PC-9 (cell line): Measurements from ENCODE around the gene PPP1R1C. TPM values are rescaled to one million over a fixed set of nuclear protein-coding genes. Genes with fewer than 3 reads are reported as not detected.

ENCODE experiments used
- BruUV-seq: library from RNA; stranded (reverse); fragments of 400-500 nt; replicated peaks from 2 replicates; lab custom pipeline; 2021; lab: Mats Ljungman, UMichigan
- CTCF ChIA-PET: fragments of 300-600 bp; sonication (Branson Sonifier 250); formaldehyde crosslinking; loops from one replicate; lab custom pipeline; 2022; ENCODE audit warnings: antibody characterized with exemption; lab: Charles Lee
- POLR2A ChIA-PET: fragments of 300-600 bp; sonication (Branson Sonifier 250); formaldehyde crosslinking; loops from one replicate; lab custom pipeline; 2022; ENCODE audit warnings: antibody characterized with exemption; ENCODE audit not compliant: unreplicated experiment; lab: Charles Lee
- DNase-seq, 2 experiments: peaks; one replicate each; pipeline versions ENCODE4 v3.0.0 to v3.0.0-alpha.2; 2015 to 2022; ENCODE audit warnings: mixed read lengths in 1 of 2
- H2AFZ ChIP-seq: fragments of 200-600 bp; sonication (generic); 2 replicates; pipeline ENCODE4 v1.8.1; 2017; ENCODE audit warnings: antibody characterized with exemption
- H3F3A ChIP-seq: fragments of 200-600 bp; sonication (generic); 2 replicates; pipeline ENCODE4 v1.8.1; 2017; ENCODE audit warnings: antibody characterized with exemption, mild to moderate bottlenecking, low read depth; ENCODE audit not compliant: insufficient read depth
- H3K27ac ChIP-seq: fragments of 200-600 bp; sonication (generic); 2 replicates; pipeline ENCODE4 v1.6.1; 2016; ENCODE audit warnings: mixed run types
- H3K27me3 ChIP-seq: fragments of 200-600 bp; sonication (generic); 2 replicates; pipeline ENCODE4 v1.6.1; 2016; ENCODE audit warnings: low read depth, mixed run types; ENCODE audit not compliant: insufficient read depth
- H3K36me3 ChIP-seq: fragments of 200-600 bp; sonication (generic); 2 replicates; pipeline ENCODE4 v1.6.1; 2016; ENCODE audit warnings: low read depth, mixed run types
- H3K4me1 ChIP-seq: fragments of 200-600 bp; sonication (generic); replicated peaks from 2 replicates; pipeline ENCODE4 v1.6.1; 2016; ENCODE audit warnings: mixed run types; ENCODE audit not compliant: insufficient read depth
- H3K4me2 ChIP-seq: fragments of 200-600 bp; sonication (generic); 2 replicates; pipeline ENCODE4 v1.6.1; 2017; ENCODE audit warnings: mixed run types
- H3K4me3 ChIP-seq: fragments of 200-600 bp; sonication (generic); 2 replicates; pipeline ENCODE4 v1.6.1; 2016; ENCODE audit warnings: mixed run types
- H3K79me2 ChIP-seq: fragments of 200-600 bp; sonication (generic); 2 replicates; pipeline ENCODE4 v1.6.1; 2017; ENCODE audit warnings: low read depth, mixed run types
- H3K9me2 ChIP-seq: fragments of 200-600 bp; sonication (generic); 2 replicates; pipeline ENCODE4 v1.8.1; 2017; ENCODE audit warnings: mild to moderate bottlenecking; ENCODE audit not compliant: insufficient read depth
- H3K9me3 ChIP-seq: fragments of 200-600 bp; sonication (generic); 2 replicates; pipeline ENCODE4 v1.8.1; 2016; ENCODE audit warnings: low read depth; ENCODE audit not compliant: insufficient read depth
- H4K20me1 ChIP-seq: fragments of 200-600 bp; sonication (generic); 2 replicates; pipeline ENCODE4 v1.8.1; 2017; ENCODE audit not compliant: insufficient read depth
- EZH2 ChIP-seq: fragments of 200-600 bp; sonication (generic); IDR thresholded peaks from 2 replicates; pipeline ENCODE4 v1.8.0; 2017; ENCODE audit warnings: antibody characterized with exemption, low read depth
- intact Hi-C: fragments of 100-400 bp; cut with micrococcal nuclease; formaldehyde crosslinking; loops from one replicate; pipeline ENCODE4 v1.10.0; 2022; ENCODE audit not compliant: unreplicated experiment
- total RNA-seq: library from RNA; stranded (reverse); gene quantifications from 2 replicates; pipeline ENCODE4 v1.2.3, GENCODE V29; 2021
- TF ChIP-seq, protein P1 (sequence below): fragments of 200-600 bp; sonication (generic); conservative IDR thresholded peaks from 2 replicates; pipeline ENCODE4 v1.6.1; 2017; ENCODE audit warnings: mixed run types, antibody characterized with exemption, mild to moderate bottlenecking, moderate library complexity

Gene PPP1R1C
- total RNA-seq, 1 experiment from 2014 or later = 27.5 TPM

DNA sequence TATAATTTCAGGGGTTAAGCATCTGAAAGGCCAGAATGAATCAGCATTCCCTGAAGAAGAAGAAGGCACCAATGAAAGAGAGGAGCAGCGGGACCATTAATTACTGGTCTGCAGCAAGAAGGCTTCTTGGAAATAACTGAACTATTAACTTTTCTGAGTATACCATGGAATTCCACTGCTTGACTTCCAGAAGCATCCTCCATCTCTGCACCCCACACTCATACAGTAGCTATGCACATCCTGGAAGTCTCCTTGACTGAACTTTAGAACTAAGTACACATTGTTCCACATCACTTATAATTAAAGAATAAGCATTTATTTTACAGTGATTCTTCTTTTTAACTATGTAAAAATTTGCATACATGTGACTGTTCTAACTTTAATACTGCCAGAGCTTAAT, 131.5 kb downstream of the PPP1R1C start:
- intact Hi-C loops = no loop called here
- no peaks in the 10 kb centered on the region for H3K36me3 ChIP-seq
- CTCF ChIA-PET = interaction anchor here (0.6 kb wide), 1 partner anchor 29 kb away, joined by 3 read pairs; no protein-coding TSS in a partner anchor
- H3K79me2 ChIP-seq = no peaks in the 10 kb centered on the region
- H3F3A ChIP-seq = no peaks in the 10 kb centered on the region
- H3K4me2 ChIP-seq = no peak overlapping the region
- H4K20me1 ChIP-seq = no peaks in the 10 kb centered on the region
- H3K27ac ChIP-seq = no peak overlapping the region
- no peak for TF ChIP-seq EZH2
- TF ChIP-seq, protein P1, sequence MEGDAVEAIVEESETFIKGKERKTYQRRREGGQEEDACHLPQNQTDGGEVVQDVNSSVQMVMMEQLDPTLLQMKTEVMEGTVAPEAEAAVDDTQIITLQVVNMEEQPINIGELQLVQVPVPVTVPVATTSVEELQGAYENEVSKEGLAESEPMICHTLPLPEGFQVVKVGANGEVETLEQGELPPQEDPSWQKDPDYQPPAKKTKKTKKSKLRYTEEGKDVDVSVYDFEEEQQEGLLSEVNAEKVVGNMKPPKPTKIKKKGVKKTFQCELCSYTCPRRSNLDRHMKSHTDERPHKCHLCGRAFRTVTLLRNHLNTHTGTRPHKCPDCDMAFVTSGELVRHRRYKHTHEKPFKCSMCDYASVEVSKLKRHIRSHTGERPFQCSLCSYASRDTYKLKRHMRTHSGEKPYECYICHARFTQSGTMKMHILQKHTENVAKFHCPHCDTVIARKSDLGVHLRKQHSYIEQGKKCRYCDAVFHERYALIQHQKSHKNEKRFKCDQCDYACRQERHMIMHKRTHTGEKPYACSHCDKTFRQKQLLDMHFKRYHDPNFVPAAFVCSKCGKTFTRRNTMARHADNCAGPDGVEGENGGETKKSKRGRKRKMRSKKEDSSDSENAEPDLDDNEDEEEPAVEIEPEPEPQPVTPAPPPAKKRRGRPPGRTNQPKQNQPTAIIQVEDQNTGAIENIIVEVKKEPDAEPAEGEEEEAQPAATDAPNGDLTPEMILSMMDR = no peak
- BruUV-seq = no TSS peak
- H3K4me3 ChIP-seq = no peak overlapping the region
- no peaks in the 10 kb centered on the region for H3K9me2 ChIP-seq
- no peaks in the 10 kb centered on the region for H3K27me3 ChIP-seq
- DNase-seq = no peak
- H3K9me3 ChIP-seq = no peaks in the 10 kb centered on the region
- no peak overlapping the region for H2AFZ ChIP-seq
- H3K4me1 ChIP-seq = no peaks in the 10 kb centered on the region
- POLR2A ChIA-PET = no interaction called here

DNA sequence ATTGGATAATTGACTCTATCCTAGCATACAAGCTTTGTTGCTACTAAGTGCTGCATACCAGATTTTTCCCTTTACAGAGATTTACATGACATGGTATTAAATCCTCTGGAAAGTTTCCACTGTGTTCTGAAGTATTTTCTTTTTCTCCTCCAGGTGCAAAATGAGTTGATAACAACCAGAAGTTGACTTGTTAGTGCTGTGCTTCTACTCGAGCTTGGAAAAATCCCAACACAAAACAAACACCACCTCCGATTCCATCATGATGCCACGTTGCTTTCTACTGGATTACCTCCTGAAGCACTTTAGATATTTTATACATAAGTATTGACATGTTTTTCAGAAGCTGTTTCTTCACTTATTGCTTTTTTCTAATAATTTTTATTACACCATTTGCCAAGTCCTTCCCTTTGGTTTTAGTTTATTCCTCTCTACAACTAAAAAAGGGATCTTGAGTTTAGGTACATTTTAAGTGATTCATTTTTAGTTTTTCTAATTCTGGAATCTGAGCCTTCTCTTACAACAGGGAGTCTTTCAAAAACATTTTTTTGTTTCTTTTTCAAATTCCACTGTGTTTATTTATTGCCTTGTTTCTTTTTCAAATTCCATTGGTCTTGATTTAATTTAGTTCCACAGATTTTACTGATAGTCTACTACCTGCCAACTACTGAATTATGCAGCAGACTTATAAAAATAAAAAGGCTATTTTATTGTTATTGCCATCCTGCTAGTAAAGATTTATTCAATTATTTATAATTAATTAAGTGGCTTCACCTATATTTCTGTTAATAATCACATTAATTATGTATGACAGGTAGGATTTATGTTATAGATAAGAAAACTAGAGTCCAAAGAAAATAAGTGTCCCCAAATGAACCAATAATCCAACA, 143.4 kb downstream of the PPP1R1C start:
- no peak for TF ChIP-seq EZH2
- TF ChIP-seq, protein P1 = no peak
- DNase-seq = no peak
- intact Hi-C loops = no loop called here
- no peaks in the 10 kb centered on the region for H3F3A ChIP-seq
- H3K9me3 ChIP-seq = no peaks in the 10 kb centered on the region
- H3K79me2 ChIP-seq = no peaks in the 10 kb centered on the region
- H3K9me2 ChIP-seq = no peaks in the 10 kb centered on the region
- ChIA-PET POLR2A (no interaction called here), CTCF (no interaction called here)
- no peaks in the 10 kb centered on the region for H4K20me1 ChIP-seq
- no TSS peak for BruUV-seq
- H3K36me3 ChIP-seq = no peaks in the 10 kb centered on the region
- no peaks in the 10 kb centered on the region for H3K27me3 ChIP-seq
- H2AFZ ChIP-seq = peak overlapping the region; percentile 21; the same call in 1 of the 2 replicates
- no peak overlapping the region for H3K4me3 ChIP-seq
- H3K27ac ChIP-seq = no peak overlapping the region
- H3K4me1 ChIP-seq = no peaks in the 10 kb centered on the region
- no peak overlapping the region for H3K4me2 ChIP-seq

DNA sequence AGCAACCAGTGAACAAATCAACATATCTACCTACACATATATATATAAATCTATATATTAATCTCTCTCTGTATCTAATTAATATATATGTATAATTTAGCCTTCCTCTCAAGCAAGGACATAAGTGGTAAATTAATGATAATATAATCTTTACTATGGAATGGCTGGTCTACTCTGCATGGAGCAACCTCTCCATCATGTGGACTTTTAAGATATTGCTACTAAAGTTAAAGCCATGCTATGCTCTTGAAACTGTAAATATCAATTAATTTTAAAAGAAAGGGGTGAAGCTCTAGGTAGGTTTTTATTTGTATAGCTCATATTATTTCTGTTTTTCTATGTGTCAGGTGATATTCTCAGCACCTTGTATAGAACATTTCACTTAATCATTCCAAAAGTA, 147.0 kb downstream of the PPP1R1C start:
- no peaks in the 10 kb centered on the region for H3K4me1 ChIP-seq
- POLR2A ChIA-PET = no interaction called here
- intact Hi-C loops = loop anchor here (5.0 kb wide), 1 partner anchor 560 kb away; no protein-coding TSS in a partner anchor
- H3K9me3 ChIP-seq = no peaks in the 10 kb centered on the region
- no peaks in the 10 kb centered on the region for H3K9me2 ChIP-seq
- no peak overlapping the region for H3K4me2 ChIP-seq
- TF ChIP-seq EZH2 = no peak
- TF ChIP-seq, protein P1 = peak; percentile 58
- no peak overlapping the region for H2AFZ ChIP-seq
- no peak overlapping the region for H3K4me3 ChIP-seq
- no peaks in the 10 kb centered on the region for H3K36me3 ChIP-seq
- H3K79me2 ChIP-seq = no peaks in the 10 kb centered on the region
- H3F3A ChIP-seq = no peaks in the 10 kb centered on the region
- H3K27ac ChIP-seq = no peak overlapping the region
- no peak for DNase-seq
- H4K20me1 ChIP-seq = no peaks in the 10 kb centered on the region
- CTCF ChIA-PET = interaction anchor here (0.6 to 0.9 kb wide), 2 partner anchors 10 to 417 kb away, joined by 4 read pairs; no protein-coding TSS in a partner anchor
- no peaks in the 10 kb centered on the region for H3K27me3 ChIP-seq
- no TSS peak for BruUV-seq
